Naive thymus-derived CD8-positive, alpha-beta T cell (primary cell): ENCODE measurements around the gene CABLES2. TPM values are rescaled to one million over a fixed set of nuclear protein-coding genes. Genes with fewer than 3 reads are reported as not detected.

Source experiments
- ATAC-seq, 2 donors: fragments of 150-1000 bp; cut with Tn5 transposase in 1 of 2; sonication (Bioruptor Pico), chemical (Tn5 transposase) in 1 of 2; 1 replicate in 1 of 2; 2 replicates in 1 of 2; pipeline ENCODE4 v1.10.0; 2021; ENCODE audit warnings: mild to moderate bottlenecking in 2 of 2, moderate library complexity in 2 of 2
- POLR2A ChIA-PET: fragments of 350-600 bp; sonication (Branson Sonifier 250); formaldehyde crosslinking; loops from one replicate; lab custom pipeline; 2021; ENCODE audit warnings: antibody characterized with exemption; lab: Charles Lee
- DNase-seq, 10 donors: peaks; one replicate each; pipeline versions ENCODE4 v3.0.0 to v3.0.0-alpha.2; 2020 to 2022
- H3K27ac Mint-ChIP-seq, 10 donors: one replicate each; pipeline ENCODE4 v1.8.0; 2020 to 2022; ENCODE audit warnings: mild to moderate bottlenecking in 10 of 10, mixed read lengths in 10 of 10, moderate library complexity in 4 of 10, inconsistent platforms in 1 of 10
- H3K27me3 Mint-ChIP-seq, 5 donors: one replicate each; pipeline ENCODE4 v1.8.0; 2021 to 2022; ENCODE audit warnings: mixed read lengths in 5 of 5
- H3K36me3 Mint-ChIP-seq, 3 donors: one replicate each; pipeline ENCODE4 v1.8.0; 2020 to 2022; ENCODE audit warnings: mixed read lengths in 3 of 3, mild to moderate bottlenecking in 2 of 3, inconsistent platforms in 1 of 3
- H3K4me1 Mint-ChIP-seq, 4 donors: one replicate each; pipeline ENCODE4 v1.8.0; 2021 to 2022; ENCODE audit warnings: mixed read lengths in 4 of 4
- H3K4me3 Mint-ChIP-seq, 10 donors: one replicate each; pipeline ENCODE4 v1.8.0; 2020 to 2022; ENCODE audit warnings: mild to moderate bottlenecking in 10 of 10, mixed read lengths in 10 of 10, moderate library complexity in 6 of 10, inconsistent platforms in 1 of 10
- H3K9me3 Mint-ChIP-seq, 9 donors: one replicate each; pipeline ENCODE4 v1.8.0; 2020 to 2022; ENCODE audit warnings: mixed read lengths in 9 of 9, mild to moderate bottlenecking in 3 of 9, inconsistent platforms in 1 of 9, moderate library complexity in 1 of 9
- polyA plus RNA-seq, 3 donors: library from polyadenylated mRNA; unstranded; fragments of 300-500 nt; fragmentation: Illumina TruSeq; gene quantifications; one replicate each; pipeline ENCODE4 v1.2.3, GENCODE V29; 2021
- total RNA-seq, 8 experiments: library from RNA in 2 of 8; stranded (reverse) in 2 of 8; gene quantifications; one replicate each; pipeline ENCODE4 v1.2.3 and lab custom pipeline; 2021 to 2026

Gene CABLES2
- total and polyA plus RNA-seq, 5 experiments from 2014 or later: 0.83 to 6.4 (median 1.7) TPM

- POLR2A ChIA-PET: no interaction called here
- no peaks in the 10 kb centered on the region for H3K27me3 Mint-ChIP-seq
- H3K9me3 Mint-ChIP-seq: no peaks in the 10 kb centered on the region
- DNase-seq: no peak
- H3K4me1 Mint-ChIP-seq: peaks cover 0 to 3% (median under 1%) of the 10 kb centered on the region in 4 donors
- ATAC-seq: no peak
- H3K4me3 Mint-ChIP-seq: no peak overlapping the region
- H3K36me3 Mint-ChIP-seq: peaks cover 0 to 1% (median 0%) of the 10 kb centered on the region in 3 donors
- no peak overlapping the region for H3K27ac Mint-ChIP-seq
Observed at GRCh38 chr20:62395311-62396242, 11.5 kb downstream of the CABLES2 start.

- H3K4me3 Mint-ChIP-seq: no peak overlapping the region
Observed at GRCh38 chr20:62394248-62395245, 12.5 kb downstream of the CABLES2 start.

GRCh38 chr20:62393830-62394229, 13.3 kb downstream of the CABLES2 start:
- DNase-seq (no peak), ATAC-seq (no peak)
- H3K27ac Mint-ChIP-seq: no peak overlapping the region
- no peaks in the 10 kb centered on the region for H3K9me3 Mint-ChIP-seq
- H3K4me1 Mint-ChIP-seq: peaks cover 5 to 16% (median 7%) of the 10 kb centered on the region in 4 donors
- peaks cover 0 to 19% (median 0%) of the 10 kb centered on the region in 3 donors for H3K36me3 Mint-ChIP-seq
- H3K4me3 Mint-ChIP-seq: no peak overlapping the region
- no peaks in the 10 kb centered on the region for H3K27me3 Mint-ChIP-seq
- POLR2A ChIA-PET: no interaction called here

More at GRCh38 chr20:62394248-62395245, 12.5 kb downstream of the CABLES2 start:
- H3K36me3 Mint-ChIP-seq: peaks cover 0 to 12% (median 0%) of the 10 kb centered on the region in 3 donors
- peaks cover 0 to 10% (median 4%) of the 10 kb centered on the region in 4 donors for H3K4me1 Mint-ChIP-seq
- H3K27ac Mint-ChIP-seq: peak overlapping the region in 1 of 10 donors; percentile 62
- no peaks in the 10 kb centered on the region for H3K9me3 Mint-ChIP-seq
- H3K27me3 Mint-ChIP-seq: no peaks in the 10 kb centered on the region
- DNase-seq (no peak), ATAC-seq (no peak)
- POLR2A ChIA-PET: interaction anchor here (0.6 kb wide), 1 partner anchor 1041 kb away, joined by 6 read pairs; no protein-coding TSS in a partner anchor

- ATAC-seq: no peak
- peaks cover 9 to 21% (median 10%) of the 10 kb centered on the region in 4 donors for H3K4me1 Mint-ChIP-seq
Observed at GRCh38 chr20:62393335-62393665, 13.8 kb downstream of the CABLES2 start.

GRCh38 chr20:62392621-62393334, 14.3 kb downstream of the CABLES2 start:
- peaks cover 0 to 25% (median 0%) of the 10 kb centered on the region in 3 donors for H3K36me3 Mint-ChIP-seq
- no peak overlapping the region for H3K4me3 Mint-ChIP-seq
- no peak for DNase-seq
- no peak for ATAC-seq
- peaks cover 6 to 27% (median 16%) of the 10 kb centered on the region in 4 donors for H3K4me1 Mint-ChIP-seq
- POLR2A ChIA-PET: no interaction called here
- no peaks in the 10 kb centered on the region for H3K9me3 Mint-ChIP-seq
- H3K27me3 Mint-ChIP-seq: no peaks in the 10 kb centered on the region
- H3K27ac Mint-ChIP-seq: no peak overlapping the region

More at GRCh38 chr20:62393335-62393665, 13.8 kb downstream of the CABLES2 start:
- Mint-ChIP-seq H3K27me3 (no peaks in the 10 kb centered on the region), H3K36me3 (peaks cover 0 to 22% (median 0%) of the 10 kb centered on the region in 3 donors), H3K4me3 (peak overlapping the region in 1 of 10 donors; percentile 34), H3K27ac (no peak overlapping the region), H3K9me3 (no peaks in the 10 kb centered on the region)
- POLR2A ChIA-PET: no interaction called here
- no peak for DNase-seq

GRCh38 chr20:62392077-62392418, 15.0 kb downstream of the CABLES2 start:
- DNase-seq (no peak), ATAC-seq (no peak)
- H3K27me3 Mint-ChIP-seq: no peaks in the 10 kb centered on the region
- no peak overlapping the region for H3K4me3 Mint-ChIP-seq
- H3K9me3 Mint-ChIP-seq: no peaks in the 10 kb centered on the region
- H3K27ac Mint-ChIP-seq: no peak overlapping the region
- H3K36me3 Mint-ChIP-seq: peaks cover 0 to 27% (median 0%) of the 10 kb centered on the region in 3 donors
- POLR2A ChIA-PET: no interaction called here
- peaks cover 6 to 32% (median 21%) of the 10 kb centered on the region in 4 donors for H3K4me1 Mint-ChIP-seq

- H3K9me3 Mint-ChIP-seq: no peaks in the 10 kb centered on the region
- H3K27ac Mint-ChIP-seq: peak overlapping the region in 1 of 10 donors; percentile 63
- POLR2A ChIA-PET: no interaction called here
- DNase-seq (no peak), ATAC-seq (no peak)
- H3K4me1 Mint-ChIP-seq: peaks cover 8 to 35% (median 22%) of the 10 kb centered on the region in 4 donors
- no peaks in the 10 kb centered on the region for H3K27me3 Mint-ChIP-seq
- H3K4me3 Mint-ChIP-seq: no peak overlapping the region
- peaks cover 0 to 27% (median 0%) of the 10 kb centered on the region in 3 donors for H3K36me3 Mint-ChIP-seq
Observed at GRCh38 chr20:62391165-62392076, 15.7 kb downstream of the CABLES2 start.

GRCh38 chr20:62390317-62391164, 16.5 kb downstream of the CABLES2 start:
- peak overlapping the region in 1 of 10 donors; percentile 41 for H3K4me3 Mint-ChIP-seq
- POLR2A ChIA-PET: no interaction called here
- DNase-seq: no peak
- peaks cover 11 to 43% (median 30%) of the 10 kb centered on the region in 4 donors for H3K4me1 Mint-ChIP-seq
- peak overlapping the region in 4 of 10 donors; percentile 4 to 63 (median 45) for H3K27ac Mint-ChIP-seq
- H3K36me3 Mint-ChIP-seq: peaks cover 0 to 27% (median 0%) of the 10 kb centered on the region in 3 donors
- H3K27me3 Mint-ChIP-seq: no peaks in the 10 kb centered on the region
- ATAC-seq: no peak
- H3K9me3 Mint-ChIP-seq: no peaks in the 10 kb centered on the region

- H3K9me3 Mint-ChIP-seq: no peaks in the 10 kb centered on the region
- ATAC-seq: no peak
- peaks cover 0 to 27% (median 0%) of the 10 kb centered on the region in 3 donors for H3K36me3 Mint-ChIP-seq
- H3K4me1 Mint-ChIP-seq: peaks cover 17 to 51% (median 38%) of the 10 kb centered on the region in 4 donors
- H3K4me3 Mint-ChIP-seq: peak overlapping the region in 1 of 10 donors; percentile 92
- H3K27me3 Mint-ChIP-seq: no peaks in the 10 kb centered on the region
- H3K27ac Mint-ChIP-seq: peak overlapping the region in 3 of 10 donors; percentile 57 to 94 (median 75)
- POLR2A ChIA-PET: no interaction called here
- no peak for DNase-seq
Observed at GRCh38 chr20:62389601-62390087, 17.4 kb downstream of the CABLES2 start.

GRCh38 chr20:62388839-62389600, 18.1 kb downstream of the CABLES2 start:
- no peaks in the 10 kb centered on the region for H3K27me3 Mint-ChIP-seq
- POLR2A ChIA-PET: no interaction called here
- H3K36me3 Mint-ChIP-seq: peaks cover 0 to 27% (median 0%) of the 10 kb centered on the region in 3 donors
- no peaks in the 10 kb centered on the region for H3K9me3 Mint-ChIP-seq
- no peak for ATAC-seq
- peaks cover 18 to 56% (median 39%) of the 10 kb centered on the region in 4 donors for H3K4me1 Mint-ChIP-seq
- DNase-seq: no peak
- H3K4me3 Mint-ChIP-seq: peak overlapping the region; percentile 36 to 95 (median 90)
- H3K27ac Mint-ChIP-seq: peak overlapping the region in 8 of 10 donors; percentile 40 to 95 (median 72)
